Ovary (tissue), 10 donors: Measurements from ENCODE around the gene MDM4. TPM values are rescaled to one million over a fixed set of nuclear protein-coding genes. Genes with fewer than 3 reads are reported as not detected.

Experiments
- DNase-seq, 5 donors: peaks; one replicate each; pipeline ENCODE4 v3.0.0-alpha.2; 2019 to 2020
- H3K27ac ChIP-seq, 2 donors: fragments of 200-600 bp; one replicate each; pipeline versions ENCODE4 v1.5.1 to v1.8.0; 2019 to 2022
- H3K27me3 ChIP-seq: fragments of 200-600 bp; one replicate; pipeline ENCODE4 v1.8.0; 2022
- H3K36me3 ChIP-seq: fragments of 200-600 bp; sonication (generic); one replicate; pipeline ENCODE4 v1.5.1; 2019
- H3K4me1 ChIP-seq: one replicate; pipeline ENCODE4 v1.8.1; 2013; ENCODE audit warnings: mild to moderate bottlenecking, moderate library complexity; ENCODE audit not compliant: insufficient read depth
- H3K4me3 ChIP-seq: fragments of 200-600 bp; sonication (generic); one replicate; pipeline ENCODE4 v1.5.1; 2017
- H3K9me3 ChIP-seq, 2 donors: fragments of 200-600 bp in 1 of 2; sonication (generic) in 1 of 2; one replicate each; pipeline versions ENCODE4 v1.5.1 to v1.8.1; 2013 to 2019; ENCODE audit warnings: mild to moderate bottlenecking in 1 of 2, moderate library complexity in 1 of 2
- CTCF ChIP-seq, 3 donors: fragments of 450-650 bp in 2 of 3; fragments of 200-600 bp in 1 of 3; IDR thresholded peaks; one replicate each; pipeline versions ENCODE4 v1.5.1 to v1.8.0; 2016 to 2022; ENCODE audit warnings: antibody characterized with exemption in 3 of 3, mild to moderate bottlenecking in 1 of 3
- EP300 ChIP-seq: sonication (generic); formaldehyde crosslinking; IDR thresholded peaks from one replicate; pipeline ENCODE4 v1.6.1; 2017; ENCODE audit warnings: antibody characterized with exemption
- POLR2A ChIP-seq: fragments of 450-650 bp; IDR thresholded peaks from one replicate; pipeline ENCODE4 v1.6.1; 2017; ENCODE audit warnings: antibody characterized with exemption, mild to moderate bottlenecking, moderate library complexity
- WGBS, 3 donors: extraction: QIAGEN DNeasy Blood & Tissue Kit in 1 of 3; methylation state at CpG; one replicate each; pipeline versions ENCODE4 v1.1.5 to v1.1.7; 2013 to 2017; 5-methylcytosine and 5-hydroxymethylcytosine counted together
- intact Hi-C, 4 donors: fragments of 100-400 bp; cut with DNase I; formaldehyde crosslinking; loops; one replicate each; pipeline versions ENCODE4 v1.11.0 to v1.15.1; 2022 to 2023
- long read RNA-seq, 3 donors: library from polyadenylated mRNA in 2 of 3; unstranded in 2 of 3; transcript quantifications; one replicate each; pipeline ENCODE4 v2.0.0 and lab custom pipeline, GENCODE V29; 2021 to 2026
- polyA plus RNA-seq, 2 donors: library from polyadenylated mRNA; stranded (reverse); fragments of 200-250 nt in 1 of 2; fragments of 350-450 nt in 1 of 2; fragmentation: Illumina TruSeq in 1 of 2; extraction: RNeasy Lipid Tissue Mini Kit (QIAGEN cat#74804) in 1 of 2; gene quantifications; one replicate each; pipeline ENCODE4 v1.2.3, GENCODE V29; 2013 to 2014
- total RNA-seq, 7 donors: library from RNA; depleted of rRNA in 2 of 7; stranded (reverse); fragments of >200 nt in 2 of 7; fragmentation: NEBNext Ultra II Directional in 3 of 7; extraction: Animal tissue kit (Norgen Biotek cat#: 25700) in 3 of 7; gene quantifications; one replicate each; pipeline versions ENCODE4 v1.1.0 to v1.2.4, GENCODE V29; 2016 to 2023
- donor health status: DM: no; HTN: no; CAD: no; lungs with moderate emphysema.
- donor health status: DM: no; HTN: no; CAD: no.
- donor health status: Bipolar disorder and iron deficiency.
- donor health status: DM: yes; HTN: yes; CAD: no.
- donor health status: DM: no; HTN: no; CAD: no.
- donor health status: DM: yes; HTN: yes; CAD: no.

The MDM4 gene
- 100 to 1,000 TPM in 1 of 7 donors, 10 to 100 TPM in 6; 60.3 to 113 (median 80.0) TPM for total RNA-seq
- polyA plus RNA-seq, result 10 to 100 TPM; 10.2 to 30.7 TPM
- long read RNA-seq, donor 1, full-length matches to known transcripts, result 5 of 17 reads
- long read RNA-seq, donor 1, partial matches to known transcripts, result 1 of 17 reads
- long read RNA-seq, donor 1, other reads (novel, unspliced or antisense), result 11 of 17 reads
- long read RNA-seq, donor 2, full-length matches to known transcripts, result 4 of 4 reads
- long read RNA-seq, donor 2, partial matches to known transcripts, result 0 of 4 reads
- long read RNA-seq, donor 2, other reads (novel, unspliced or antisense), result 0 of 4 reads
- long read RNA-seq, donor 3, full-length matches to known transcripts, result 1 of 3 reads
- long read RNA-seq, donor 3, partial matches to known transcripts, result 0 of 3 reads
- long read RNA-seq, donor 3, other reads (novel, unspliced or antisense), result 2 of 3 reads

GRCh38 chr1:204516180-204516879 lies at the start of gene MDM4:
TSS of gene MDM4 (plus strand) at chr1:204516406. CDS start at chr1:204525519, 9,113 bp downstream.
- peak; percentile 86 to 91 (median 88) for DNase-seq
- 0 to 1% (median 0%) methylated on average over 41 to 43 of the region's 43 CpGs for WGBS, 3 donors

DNA sequence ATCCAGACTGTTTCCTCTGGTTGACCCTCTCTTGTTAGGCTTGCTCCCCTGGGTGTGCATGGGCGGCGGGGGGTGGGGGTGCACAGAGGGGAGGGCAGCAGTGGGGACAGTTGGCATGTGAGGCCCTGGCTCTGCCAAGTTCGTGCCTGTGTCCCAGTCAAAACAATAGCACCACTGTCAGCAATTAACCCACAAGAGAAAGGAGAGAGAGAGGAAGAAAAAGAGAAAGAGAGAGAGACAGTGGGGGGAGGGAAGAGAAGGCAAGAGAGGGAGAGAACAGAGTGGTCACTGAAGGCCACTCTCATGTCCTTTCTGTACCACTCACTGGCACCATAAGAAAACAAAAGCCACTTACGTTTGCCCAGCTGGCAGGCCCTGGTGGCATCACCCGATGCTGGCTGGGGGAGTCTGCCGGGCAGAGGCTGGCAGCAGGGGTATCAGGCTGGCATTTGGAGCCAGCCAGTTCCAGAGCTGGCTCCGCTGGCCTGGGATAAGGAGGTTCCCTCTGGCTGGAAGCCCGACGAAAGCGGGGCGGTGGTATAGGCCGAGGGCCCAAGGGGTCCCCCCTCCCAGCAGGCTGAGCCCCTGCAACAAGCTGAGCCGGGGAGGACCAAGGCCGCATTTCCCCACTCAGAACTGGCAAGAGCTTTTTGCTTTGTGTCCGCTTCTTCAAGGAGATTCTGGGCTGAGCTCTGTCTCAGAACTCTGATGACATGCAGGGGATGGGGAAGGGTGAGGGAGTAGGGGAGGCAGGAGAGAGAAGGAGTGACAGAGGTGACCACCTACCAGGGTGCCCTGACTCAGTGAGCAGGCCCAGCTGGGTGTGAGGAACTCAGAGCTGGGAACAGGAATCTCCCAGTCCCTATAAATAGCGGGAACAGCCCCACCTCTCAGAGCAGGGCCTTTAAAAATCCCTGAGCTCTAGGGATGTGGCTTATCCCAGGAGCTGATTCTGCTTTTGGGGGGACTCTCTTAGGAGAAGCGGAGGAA lies 49.5 kb upstream of the MDM4 start:
- Histone ChIP-seq H3K4me1 (no peaks in the 10 kb centered on the region), H3K9me3 (no peaks in the 10 kb centered on the region), H3K27ac (no peak overlapping the region), H3K27me3 (no peaks in the 10 kb centered on the region), H3K36me3 (no peaks in the 10 kb centered on the region), H3K4me3 (no peak overlapping the region)
- TF ChIP-seq POLR2A, result no peak
- no peak for TF ChIP-seq EP300
- 60 to 77% (median 72%) methylated on average over 14 to 17 of the region's 17 CpGs for WGBS, 3 donors
- intact Hi-C loops, result no loop called here
- DNase-seq, result no peak

More at GRCh38 chr1:204516180-204516879, at the start of gene MDM4:
- no peak for TF ChIP-seq CTCF (IDR thresholded peaks at IDR 0.05)
- peak; percentile 85 for TF ChIP-seq POLR2A
- H3K4me1 ChIP-seq, result peaks cover 10% of the 10 kb centered on the region
- H3K27ac ChIP-seq, result peak within 1 kb of the TSS; percentile 75 to 77
- intact Hi-C loops, result no loop called here
- H3K36me3 ChIP-seq, result no peaks in the 10 kb centered on the region
- no peaks in the 10 kb centered on the region for H3K9me3 ChIP-seq
- H3K27me3 ChIP-seq, result no peaks in the 10 kb centered on the region
- peak within 1 kb of the TSS; percentile 68 for H3K4me3 ChIP-seq

DNA sequence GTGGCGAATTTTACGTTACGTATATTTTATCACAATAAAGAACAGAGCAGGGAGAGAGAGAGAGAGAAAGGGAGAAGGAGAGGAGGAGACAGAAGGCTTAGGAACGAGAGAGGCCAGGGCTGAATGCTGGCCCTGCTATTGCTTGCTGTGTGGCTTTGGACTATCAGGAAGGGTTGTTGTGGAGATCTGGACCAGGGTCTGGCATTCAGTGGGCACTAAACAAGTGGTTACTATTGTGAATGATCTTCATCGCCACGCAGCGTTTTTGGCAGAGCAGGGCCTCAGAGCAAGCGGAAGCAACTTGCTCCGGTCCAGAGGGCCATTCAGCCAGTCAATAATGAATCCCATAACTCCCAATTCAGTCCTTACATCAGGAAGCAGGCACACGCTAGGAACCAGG lies 48.0 kb upstream of the MDM4 start:
- intact Hi-C loops, result no loop called here
- H3K4me1 ChIP-seq, result no peaks in the 10 kb centered on the region
- TF ChIP-seq CTCF (IDR thresholded peaks at IDR 0.05) (no peak), EP300 (no peak), POLR2A (no peak)
- WGBS, 3 donors, result 91 to 96% (median 92%) methylated on average over 10 of the region's 10 CpGs
- no peak for DNase-seq
- H3K27me3 ChIP-seq, result no peaks in the 10 kb centered on the region
- no peaks in the 10 kb centered on the region for H3K36me3 ChIP-seq
- no peak overlapping the region for H3K4me3 ChIP-seq
- no peaks in the 10 kb centered on the region for H3K9me3 ChIP-seq
- no peak overlapping the region for H3K27ac ChIP-seq

DNA sequence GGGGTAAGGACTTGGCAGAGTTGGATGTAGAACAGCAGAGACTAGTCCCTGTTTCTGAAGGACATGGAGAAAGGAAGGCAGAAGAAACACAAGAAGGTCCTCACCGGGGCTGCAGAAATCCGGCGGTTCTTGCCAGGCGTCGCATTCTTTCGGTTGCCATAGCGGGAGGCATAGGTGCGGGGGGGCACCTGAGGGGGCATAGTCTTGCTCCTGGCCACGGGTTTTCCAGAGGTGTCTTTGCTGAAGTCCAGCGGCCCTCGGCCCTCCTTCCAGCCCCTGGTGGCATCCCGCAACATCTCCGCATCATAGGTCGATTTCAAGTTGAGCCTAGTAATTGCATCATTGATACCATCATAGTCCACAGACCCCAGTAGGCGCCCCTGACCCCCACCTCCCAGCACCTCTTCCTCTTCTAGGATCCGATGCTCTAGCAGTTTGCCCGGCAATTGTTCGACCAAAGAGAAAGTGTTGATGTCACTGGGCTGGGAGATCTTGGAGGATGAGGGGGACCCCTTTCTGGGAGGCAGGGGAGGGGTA lies 47.4 kb upstream of the MDM4 start:
- TF ChIP-seq CTCF (IDR thresholded peaks at IDR 0.05) (no peak), POLR2A (no peak), EP300 (no peak)
- no peak for DNase-seq
- intact Hi-C loops, result no loop called here
- 88 to 91% (median 90%) methylated on average over 18 of the region's 18 CpGs for WGBS, 3 donors
- H3K27ac ChIP-seq, result no peak overlapping the region
- no peaks in the 10 kb centered on the region for H3K4me1 ChIP-seq
- no peak overlapping the region for H3K4me3 ChIP-seq
- no peaks in the 10 kb centered on the region for H3K27me3 ChIP-seq
- no peaks in the 10 kb centered on the region for H3K9me3 ChIP-seq
- no peaks in the 10 kb centered on the region for H3K36me3 ChIP-seq
